Activated CD8-positive, alpha-beta memory T cell treated with anti-CD3 and anti-CD28 coated beads for 24 hours (primary cell): ENCODE measurements around the gene SDHAF4.
"Not testable (repeated sequence)": the region's sequence is repeated elsewhere in the genome, so short reads cannot be mapped to it uniquely, and the experiment has no call there.

Source experiments
- DNase-seq: peaks from one replicate; pipeline ENCODE4 v3.0.0-alpha.2; 2020

SDHAF4 gene

DNA sequence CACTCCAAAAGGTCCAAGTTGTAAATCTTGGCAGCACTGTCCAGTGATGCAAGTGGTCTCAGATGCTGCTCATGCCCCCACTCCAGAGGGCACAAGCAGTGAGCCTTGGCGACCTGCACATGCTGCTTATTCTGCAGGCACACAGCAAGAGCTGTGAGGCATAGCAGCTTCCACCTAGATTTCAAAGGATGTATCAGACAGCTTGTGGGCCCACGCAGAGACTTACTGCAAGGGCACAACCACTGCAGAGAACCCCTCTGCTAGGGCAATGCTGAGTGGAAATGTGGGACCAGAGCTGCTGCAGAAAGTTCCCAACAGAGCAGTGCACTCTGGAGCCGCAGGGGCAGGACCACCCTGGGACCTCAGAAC is 26.4 kb downstream of the SDHAF4 start:
- DNase-seq: no peak

DNA sequence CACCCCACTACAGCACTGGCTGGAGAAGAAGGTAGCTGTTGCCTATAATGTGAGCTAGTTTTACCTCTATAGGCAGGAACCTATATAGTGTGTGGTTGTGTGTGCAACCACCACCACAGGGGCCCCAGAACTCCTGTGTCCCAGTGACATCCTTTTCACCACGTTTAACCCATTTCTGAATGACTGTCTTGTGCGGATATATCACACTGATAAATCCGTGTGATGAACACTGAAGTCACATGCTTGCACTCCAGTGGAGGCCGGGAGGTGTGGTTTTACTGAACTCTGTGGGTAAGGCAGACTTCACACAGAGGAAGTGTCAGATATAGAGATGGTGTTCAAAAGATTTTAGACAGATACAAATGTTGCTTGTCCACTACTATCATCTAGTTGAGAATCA is 32.5 kb downstream of the SDHAF4 start:
- DNase-seq: no peak

DNA sequence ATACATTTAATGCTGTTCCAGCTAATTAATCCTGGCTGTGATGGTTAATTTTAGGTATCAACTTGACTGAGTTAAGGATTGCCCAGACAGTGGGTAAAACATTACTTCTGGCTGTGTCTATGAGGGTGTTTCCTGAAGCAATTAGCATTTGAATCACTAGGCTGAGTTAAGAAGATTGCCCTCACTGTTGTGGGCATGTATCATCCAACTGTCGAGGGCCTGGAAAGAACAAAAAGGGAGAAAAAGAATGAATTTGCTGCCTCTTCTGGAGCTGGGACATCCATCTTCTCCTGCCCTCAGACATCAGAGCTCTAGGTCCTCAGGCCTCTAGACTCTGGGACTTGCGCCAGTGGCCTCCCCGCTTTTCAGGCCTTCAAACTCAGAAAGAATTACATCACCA is 34.3 kb downstream of the SDHAF4 start:
- no peak for DNase-seq

DNA sequence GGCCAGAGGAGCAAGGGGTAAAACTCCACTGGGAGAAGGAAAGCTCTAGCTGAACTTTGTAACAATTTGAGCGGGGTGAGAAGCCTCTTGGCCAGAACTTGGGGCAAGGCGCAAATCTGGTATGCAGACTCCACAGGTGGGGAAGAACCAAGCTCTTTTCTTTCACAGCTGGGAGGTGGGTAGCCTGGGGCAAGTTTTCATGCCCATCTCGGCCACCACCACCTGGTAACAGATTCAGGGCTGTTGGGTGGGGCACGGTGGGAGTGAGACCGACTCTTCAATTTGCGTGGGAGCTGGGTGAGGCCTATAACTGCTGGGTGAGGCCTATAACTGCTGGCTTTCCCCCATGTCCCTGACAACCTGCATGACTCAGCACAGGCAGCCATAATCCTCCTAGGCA is 37.5 kb downstream of the SDHAF4 start:
- no peak for DNase-seq

DNA sequence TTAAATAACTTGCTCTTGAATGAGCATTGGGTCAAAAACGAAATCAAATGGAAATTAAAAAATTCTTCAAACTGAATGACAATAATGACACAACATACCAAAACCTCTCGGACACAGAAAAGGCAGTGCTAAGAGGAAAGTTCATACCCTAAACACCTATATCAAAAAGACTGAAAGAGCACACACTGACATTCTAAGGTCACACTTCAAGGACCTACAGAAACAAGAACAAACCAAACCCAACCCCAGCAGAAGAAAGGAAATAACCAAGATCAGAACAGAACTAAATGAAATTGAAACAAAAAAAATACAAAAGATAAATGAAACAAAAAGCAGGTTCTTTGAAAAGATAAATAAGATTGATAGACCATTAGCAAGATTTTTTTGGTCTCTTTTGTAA is 40.6 kb downstream of the SDHAF4 start:
- DNase-seq: not testable (repeated sequence)

DNA sequence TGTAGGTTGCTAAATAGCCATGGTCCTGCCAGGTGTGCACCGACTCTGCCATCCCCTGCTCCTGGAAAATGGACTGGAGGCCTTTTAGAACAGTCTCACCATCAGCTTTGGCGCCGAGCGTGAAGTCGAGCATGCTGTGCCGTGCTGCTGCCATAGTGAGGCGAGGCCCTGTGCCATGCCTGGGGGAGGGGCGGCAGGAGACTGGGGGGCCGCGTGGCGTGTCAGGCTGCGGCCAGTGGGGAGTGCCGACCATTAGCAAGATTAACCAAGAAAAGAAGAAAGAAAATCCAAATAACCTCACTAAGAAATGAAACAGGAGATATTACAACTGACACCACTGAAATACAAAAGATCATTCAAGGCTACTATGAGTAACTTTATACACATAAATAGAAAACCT is 42.5 kb downstream of the SDHAF4 start:
- not testable (repeated sequence) for DNase-seq

DNA sequence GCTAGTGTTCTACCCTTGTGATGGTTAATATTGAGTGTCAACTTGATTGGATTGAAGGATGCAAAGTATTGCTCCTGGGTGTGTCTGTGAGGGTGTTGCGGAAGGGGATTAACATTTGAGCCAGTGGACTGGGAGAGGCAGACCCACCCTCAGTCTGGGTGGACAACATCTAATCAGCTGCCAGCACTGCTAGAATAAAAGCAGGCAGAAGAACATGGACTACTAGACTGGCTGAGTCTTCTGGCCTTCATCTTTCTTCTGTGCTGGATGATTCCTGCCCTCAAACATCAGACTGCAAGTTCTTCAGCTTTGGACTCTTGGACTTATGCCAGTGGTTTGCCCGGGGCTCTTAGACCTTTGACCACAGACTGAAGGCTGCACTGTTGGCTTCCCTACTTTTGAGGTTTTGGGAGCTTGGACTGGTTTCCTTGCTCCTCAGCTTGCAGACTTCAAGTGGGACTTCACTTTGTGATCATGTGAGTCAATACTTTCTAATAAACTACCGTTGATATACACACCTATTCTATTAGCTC is 50.1 kb downstream of the SDHAF4 start:
- no peak for DNase-seq

DNA sequence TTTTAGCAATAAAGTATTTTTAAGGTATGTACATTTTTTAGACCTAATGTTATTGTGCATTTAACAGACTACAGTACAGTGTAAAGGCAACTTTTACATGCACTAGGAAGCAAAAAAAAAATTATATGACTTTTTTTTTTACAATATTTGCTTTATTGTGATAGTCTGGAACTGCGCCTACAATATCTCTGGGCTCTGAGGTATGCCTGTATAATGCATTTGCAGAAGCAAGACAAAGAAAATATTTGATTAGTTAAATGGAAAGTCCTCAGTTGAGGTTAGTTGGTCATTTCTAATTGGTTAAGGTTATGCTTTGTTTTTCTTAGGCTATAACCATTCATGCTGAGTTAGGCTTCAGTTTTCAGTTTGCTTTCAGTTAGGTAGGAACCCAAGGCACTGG is 54.0 kb downstream of the SDHAF4 start:
- no peak for DNase-seq

DNA sequence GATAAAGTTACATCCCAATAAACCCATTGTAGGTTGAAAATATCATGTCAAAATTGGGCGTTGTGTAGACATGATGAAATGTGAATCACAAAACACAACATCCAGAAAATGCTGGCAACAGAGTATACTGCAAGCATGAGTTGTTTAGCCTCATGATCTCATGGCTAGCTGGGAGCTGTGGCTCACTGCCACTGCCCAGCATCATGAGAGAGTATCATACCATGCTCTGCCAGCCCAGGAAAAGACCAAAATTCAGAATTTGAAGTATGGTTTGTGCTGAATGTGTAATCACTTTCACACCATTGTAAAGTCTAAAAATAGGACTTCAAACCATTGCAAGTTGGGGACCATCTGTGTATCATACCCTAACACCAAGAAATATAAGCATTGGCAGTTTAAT is 55.7 kb downstream of the SDHAF4 start:
- no peak for DNase-seq

DNA sequence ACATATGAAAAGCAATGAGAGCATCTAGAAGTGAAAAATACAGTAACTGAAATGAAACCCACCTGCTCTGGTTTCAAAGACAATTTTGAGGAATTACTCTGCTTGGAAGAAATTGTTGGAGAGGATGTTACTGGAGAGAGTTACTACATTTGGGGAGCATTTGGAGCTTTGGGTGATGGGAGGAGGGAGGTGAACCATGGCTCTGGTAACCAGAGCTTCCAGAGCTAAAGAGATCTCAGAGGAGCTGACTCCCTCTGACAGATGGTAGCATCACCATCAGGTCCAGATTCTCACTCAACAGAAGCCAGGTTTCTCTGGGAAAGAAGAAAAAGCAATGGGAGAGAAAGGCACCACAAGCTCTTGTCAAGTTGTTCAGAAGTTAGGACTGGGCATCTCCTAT is 58.7 kb downstream of the SDHAF4 start:
- DNase-seq: no peak

DNA sequence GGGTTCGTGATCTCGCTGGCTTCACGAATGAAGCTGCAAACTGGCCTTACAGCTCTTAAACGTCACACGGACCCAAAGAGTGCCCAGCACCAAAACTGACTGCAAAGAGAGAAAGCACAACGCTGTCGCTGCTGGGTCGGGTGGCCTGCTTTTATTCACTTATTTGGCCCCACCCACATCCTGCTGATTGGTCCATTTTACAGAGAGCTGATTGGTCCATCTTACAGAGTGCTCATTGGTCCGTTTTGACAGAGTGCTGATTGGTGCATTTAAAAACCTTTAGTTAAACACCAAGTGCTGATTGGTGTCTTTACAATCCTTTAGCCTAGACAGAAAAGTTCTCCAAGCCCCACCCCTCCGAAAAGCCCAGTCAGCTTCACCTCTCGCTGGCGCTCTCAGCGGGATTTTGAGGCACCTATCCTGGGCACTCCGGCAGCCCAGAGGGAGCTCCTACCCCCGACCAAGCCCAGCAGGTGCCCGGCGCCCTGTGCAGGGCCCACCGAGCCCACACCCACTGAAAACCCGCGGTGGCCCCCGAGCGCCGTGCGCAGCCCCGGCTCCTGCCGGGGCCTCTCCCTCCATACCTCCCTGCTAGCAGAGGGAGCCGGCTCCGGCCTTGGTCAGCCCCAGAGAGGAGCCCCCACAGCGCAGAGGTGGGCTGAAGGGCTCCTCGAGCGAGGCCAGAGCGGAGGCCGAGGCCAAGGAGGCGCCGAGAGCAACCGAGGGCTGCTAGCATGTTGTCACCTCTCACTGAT is 60.9 kb downstream of the SDHAF4 start:
- DNase-seq: no peak

DNA sequence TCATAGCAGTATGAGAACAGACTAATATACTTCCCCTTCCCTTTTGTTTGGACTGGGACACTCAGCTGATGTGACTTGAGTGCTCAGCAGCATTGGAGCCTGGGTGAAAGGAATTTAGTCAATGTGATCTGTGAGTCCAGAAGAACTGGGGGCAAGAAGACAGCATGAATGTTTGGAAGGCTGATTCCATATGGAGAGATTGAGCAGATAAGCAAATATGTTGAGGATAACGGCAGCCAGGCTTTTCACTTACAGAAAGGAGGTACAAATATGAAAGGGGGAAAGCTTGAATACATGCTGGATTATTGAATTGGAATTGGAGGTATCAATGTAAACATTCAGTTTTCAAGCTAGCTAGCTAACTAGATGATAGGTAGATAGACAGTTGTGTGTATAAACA is 63.2 kb downstream of the SDHAF4 start:
- no peak for DNase-seq

DNA sequence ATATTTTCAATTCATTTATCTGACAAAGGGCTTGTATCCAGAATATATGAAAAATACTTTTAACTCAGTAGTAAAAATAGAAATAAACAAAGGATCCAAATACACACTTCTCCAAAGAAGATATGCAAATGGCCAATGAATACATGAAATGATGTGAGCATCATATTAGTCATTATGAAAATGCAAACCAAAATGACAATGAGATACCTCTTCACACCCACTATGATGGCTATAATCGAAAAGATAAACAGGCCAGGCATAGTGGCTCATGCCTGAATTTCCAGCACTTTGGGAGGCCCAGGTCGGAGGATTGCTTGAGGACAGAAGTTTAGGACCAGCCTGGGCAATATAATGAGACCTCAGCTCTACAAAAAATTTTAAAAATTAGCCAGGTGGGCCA is 67.1 kb downstream of the SDHAF4 start:
- DNase-seq: no peak

DNA sequence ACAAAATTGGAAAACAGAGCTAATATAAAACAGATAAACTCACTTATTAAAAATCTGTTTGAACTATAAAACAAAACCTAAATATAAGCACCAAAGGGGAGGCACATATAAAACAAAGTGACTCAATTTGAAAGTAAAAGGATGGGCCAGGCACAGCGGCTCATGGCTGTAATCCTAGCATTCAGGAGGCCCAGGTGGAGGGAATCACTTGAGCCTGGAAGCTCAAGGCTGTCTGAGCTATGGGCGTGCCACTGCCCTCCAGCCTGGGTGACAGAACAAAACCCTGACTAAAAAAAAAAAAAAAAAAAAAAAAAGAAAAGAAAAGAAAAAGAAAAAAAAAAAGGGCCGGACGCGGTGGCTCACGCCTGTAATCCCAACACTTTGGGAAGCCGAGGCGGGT is 69.9 kb downstream of the SDHAF4 start:
- DNase-seq: no peak

DNA sequence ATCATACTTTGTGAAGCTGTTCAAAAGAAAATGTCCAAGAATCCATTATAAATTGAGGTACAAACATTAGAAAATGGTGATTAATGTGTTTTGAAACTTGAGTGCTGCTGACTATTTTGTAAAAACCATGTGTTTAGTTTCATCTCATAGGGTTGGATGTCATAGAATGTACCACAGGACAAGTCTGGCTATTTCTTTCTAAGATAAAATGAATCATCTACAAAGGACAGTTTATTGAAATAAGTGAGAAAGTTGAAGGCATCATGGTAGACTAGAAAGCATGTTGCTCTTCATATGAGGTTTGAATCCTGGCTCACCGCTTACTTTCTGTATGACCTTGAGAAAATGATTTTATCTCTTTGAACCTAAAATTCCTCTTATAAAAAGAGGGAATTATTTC is 71.7 kb downstream of the SDHAF4 start:
- no peak for DNase-seq
